Erythroblast (primary cell): Measurements from ENCODE around the gene RPS16.

Experiments
- GATA1 ChIP-seq: IDR thresholded peaks from 2 replicates; pipeline ENCODE4 v1.6.1; 2011; ENCODE audit warnings: low read depth, mild to moderate bottlenecking, control low read depth, low read length, moderate library complexity
- POLR2A ChIP-seq: IDR thresholded peaks from 2 replicates; pipeline ENCODE4 v1.6.1; 2011; ENCODE audit warnings: mild to moderate bottlenecking, low read length

DNA sequence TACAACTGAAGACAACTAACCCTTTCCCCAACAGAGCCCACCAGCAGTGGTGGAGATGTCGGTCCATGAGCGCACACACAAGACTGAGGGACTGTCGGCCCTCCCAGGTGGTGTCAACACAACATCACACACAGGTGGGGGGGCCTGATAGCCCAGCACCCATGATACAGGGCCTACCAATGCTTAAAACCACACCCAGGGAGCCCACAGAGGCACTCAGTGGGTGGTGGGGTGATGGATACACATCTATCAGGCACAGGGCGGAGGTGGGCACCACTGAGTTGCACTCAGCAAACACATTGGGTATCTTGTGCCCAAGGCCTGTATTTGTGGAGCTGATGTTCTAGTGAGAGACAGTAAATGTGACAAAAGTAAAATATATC lies 36.1 kb downstream of the RPS16 start:
- TF ChIP-seq POLR2A (no peak), GATA1 (no peak)
